ENCODE data around the gene RABGAP1.
A peak's percentile ranks its signal among the peaks of the same experiment; 100 is the strongest.

RABGAP1 gene

DNA sequence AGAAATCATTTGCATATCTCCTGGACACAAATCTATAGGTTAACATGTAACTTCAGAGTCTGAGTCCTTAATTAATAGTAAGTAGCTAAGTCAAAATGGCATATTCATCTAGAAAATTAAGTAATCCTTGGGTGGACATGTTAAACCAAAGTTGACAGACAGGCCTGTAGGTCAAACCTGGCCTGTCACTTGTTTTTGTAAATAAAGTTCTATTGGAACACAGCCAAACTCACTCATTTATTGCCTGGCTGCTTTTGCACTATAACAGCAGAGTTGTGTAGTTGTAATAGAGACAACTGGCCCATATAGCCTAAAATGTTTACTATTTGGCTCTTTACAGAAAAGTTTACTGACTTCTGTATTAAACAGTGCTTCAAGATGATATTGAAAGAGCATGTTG lies 68.1 kb downstream of the RABGAP1 start:
- DNase-seq (ENCODE audit: low read depth): no peak

GRCh38 chr9:123011380-123011779 lies 70.6 kb downstream of the RABGAP1 start:
- DNase-seq (ENCODE audit: low read depth): no peak

- DNase-seq (ENCODE audit: low read depth): no peak
Observed at GRCh38 chr9:123011878-123012528, 71.2 kb downstream of the RABGAP1 start.

- no peak for DNase-seq (ENCODE audit: low read depth)
Observed at GRCh38 chr9:123016631-123017030, 75.8 kb downstream of the RABGAP1 start.

DNA sequence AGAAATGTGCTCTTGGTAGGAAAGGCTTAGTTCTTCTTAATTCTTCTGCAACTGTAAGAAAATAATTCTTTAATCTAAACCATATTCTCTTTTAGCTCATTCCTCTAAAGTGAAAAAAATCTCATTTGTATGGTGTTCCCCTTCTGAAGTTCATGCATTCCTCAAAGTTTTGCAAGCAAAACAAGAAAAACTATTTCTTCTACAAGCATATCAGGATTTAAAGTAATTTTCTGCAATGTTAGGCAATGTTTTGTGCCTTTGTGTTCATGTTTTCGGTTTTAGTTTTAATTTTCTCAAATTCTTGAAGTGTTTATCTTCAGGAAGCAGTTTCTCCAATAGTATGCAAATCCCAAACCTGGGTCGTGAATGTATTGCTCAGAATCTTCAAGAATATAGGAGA lies 80.0 kb downstream of the RABGAP1 start:
- no peak for DNase-seq (ENCODE audit: low read depth)

GRCh38 chr9:123026425-123026824 lies 85.6 kb downstream of the RABGAP1 start:
- DNase-seq (ENCODE audit: low read depth): no peak

GRCh38 chr9:123027517-123027916 lies 86.7 kb downstream of the RABGAP1 start:
- no peak for DNase-seq (ENCODE audit: low read depth)

DNA sequence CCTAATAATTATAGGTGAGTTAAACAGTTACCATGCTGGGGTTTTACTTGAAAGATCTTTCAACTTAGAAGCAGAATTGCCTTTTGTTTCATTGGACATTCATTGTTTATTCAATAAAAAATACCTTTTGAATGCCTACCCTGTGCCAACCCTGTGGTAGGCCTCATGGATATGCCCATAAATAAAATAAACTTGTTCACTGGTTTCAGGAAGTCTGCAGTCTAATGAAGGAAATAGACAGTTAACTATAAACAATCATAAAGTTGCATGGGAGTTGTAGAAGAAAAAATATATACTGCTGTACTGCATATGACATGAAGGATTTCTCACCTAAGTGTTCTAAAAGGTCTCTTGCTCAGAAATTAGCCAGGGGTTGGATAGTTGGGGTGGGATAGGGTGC lies 87.3 kb downstream of the RABGAP1 start:
- DNase-seq (ENCODE audit: low read depth): no peak

GRCh38 chr9:123028973-123029372 lies 88.2 kb downstream of the RABGAP1 start:
- DNase-seq (ENCODE audit: low read depth): no peak

GRCh38 chr9:123031963-123032362 lies 91.1 kb downstream of the RABGAP1 start:
- no peak for DNase-seq (ENCODE audit: low read depth)

DNA sequence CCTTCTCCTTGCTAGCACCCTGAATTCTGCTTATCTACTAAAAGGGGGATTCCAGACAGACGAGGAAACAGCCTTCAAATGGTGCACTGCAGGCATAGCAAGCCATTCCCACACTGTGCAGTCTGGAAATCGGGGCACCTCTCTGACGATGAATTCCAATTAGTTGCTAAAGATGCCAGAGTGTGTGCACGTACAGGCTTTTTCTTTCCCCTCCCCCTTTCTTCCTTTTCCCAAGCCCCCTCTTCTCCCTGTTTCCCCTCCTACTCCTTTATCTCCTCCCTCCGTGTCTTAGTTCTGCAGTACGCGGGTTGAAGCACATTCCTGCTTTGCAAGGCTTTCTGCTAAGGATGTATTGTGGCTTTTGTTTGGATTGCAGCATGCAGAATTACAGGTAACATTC lies 92.5 kb downstream of the RABGAP1 start, which contains the start of gene GPR21:
Gene GPR21, plus strand, starts transcription at position 316 of the 400 bp plus-strand sequence. CDS start 900 bp downstream, outside the sequence.
- no peak for DNase-seq (ENCODE audit: low read depth)

- no peak for DNase-seq (ENCODE audit: low read depth)
Observed at GRCh38 chr9:123033864-123034601, 93.2 kb downstream of the RABGAP1 start.

DNA sequence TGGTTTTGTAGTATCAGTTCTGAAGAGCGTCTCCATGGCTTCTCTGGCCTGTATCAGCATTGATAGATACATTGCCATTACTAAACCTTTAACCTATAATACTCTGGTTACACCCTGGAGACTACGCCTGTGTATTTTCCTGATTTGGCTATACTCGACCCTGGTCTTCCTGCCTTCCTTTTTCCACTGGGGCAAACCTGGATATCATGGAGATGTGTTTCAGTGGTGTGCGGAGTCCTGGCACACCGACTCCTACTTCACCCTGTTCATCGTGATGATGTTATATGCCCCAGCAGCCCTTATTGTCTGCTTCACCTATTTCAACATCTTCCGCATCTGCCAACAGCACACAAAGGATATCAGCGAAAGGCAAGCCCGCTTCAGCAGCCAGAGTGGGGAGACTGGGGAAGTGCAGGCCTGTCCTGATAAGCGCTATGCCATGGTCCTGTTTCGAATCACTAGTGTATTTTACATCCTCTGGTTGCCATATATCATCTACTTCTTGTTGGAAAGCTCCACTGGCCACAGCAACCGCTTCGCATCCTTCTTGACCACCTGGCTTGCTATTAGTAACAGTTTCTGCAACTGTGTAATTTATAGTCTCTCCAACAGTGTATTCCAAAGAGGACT lies 94.2 kb downstream of the RABGAP1 start:
- no peak for DNase-seq (ENCODE audit: low read depth)

DNA sequence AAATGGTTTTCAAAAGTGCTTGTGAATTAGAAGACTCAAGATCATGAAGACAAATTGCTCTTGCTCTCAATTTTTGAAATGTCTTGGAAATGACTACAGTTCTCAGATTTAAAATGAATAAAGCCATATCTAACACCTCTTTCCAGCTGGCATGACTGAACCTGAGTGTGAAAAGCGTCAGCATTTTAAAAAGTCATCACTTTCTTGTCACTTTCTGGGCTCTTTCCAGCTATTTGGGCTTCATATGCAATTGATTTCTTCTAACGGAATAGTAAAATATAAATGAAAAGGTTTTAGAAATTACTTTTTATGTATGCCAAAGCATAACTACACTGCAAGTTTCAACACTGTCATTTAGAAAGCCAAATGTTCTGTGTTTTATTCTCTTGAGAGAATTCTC lies 95.0 kb downstream of the RABGAP1 start:
- DNase-seq (ENCODE audit: low read depth): no peak

DNA sequence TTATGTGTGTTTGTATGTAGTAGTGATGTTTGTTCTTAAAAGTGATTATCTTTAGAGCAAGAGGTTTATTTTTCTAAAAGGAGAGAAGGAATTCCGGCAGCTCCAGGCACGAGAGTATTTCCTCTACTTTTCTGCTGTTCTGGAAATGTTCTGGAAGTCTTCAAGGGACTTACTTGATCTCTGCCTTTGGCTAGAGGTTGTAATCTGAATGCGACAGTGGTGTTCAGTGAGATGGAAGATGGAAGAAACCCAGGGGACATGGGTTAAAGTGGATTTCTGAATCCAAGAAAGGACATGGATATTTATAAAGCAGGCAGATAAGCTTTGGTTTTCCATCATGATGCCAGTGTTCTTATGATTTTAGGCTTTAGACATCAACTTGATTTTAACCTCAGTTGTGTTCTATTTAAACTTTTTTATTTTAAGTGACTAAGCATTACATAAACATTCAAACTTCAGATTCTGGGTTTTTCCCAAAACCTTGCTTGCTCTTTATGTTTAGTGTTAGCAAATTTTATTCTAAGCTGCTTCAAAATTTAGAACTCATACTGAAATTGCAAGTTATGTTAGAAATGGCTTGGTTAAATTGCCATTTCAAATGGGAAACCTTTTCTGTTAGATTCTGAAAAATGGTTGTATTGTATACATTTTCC lies 96.2 kb downstream of the RABGAP1 start:
- no peak for DNase-seq (ENCODE audit: low read depth)

GRCh38 chr9:123039617-123040219 lies 98.9 kb downstream of the RABGAP1 start:
- DNase-seq (ENCODE audit: low read depth): no peak

- DNase-seq (ENCODE audit: low read depth): no peak
Observed at GRCh38 chr9:123040801-123041200, 100.0 kb downstream of the RABGAP1 start.

- no peak for DNase-seq (ENCODE audit: low read depth)
Observed at GRCh38 chr9:123041489-123041888, 100.7 kb downstream of the RABGAP1 start.

- DNase-seq (ENCODE audit: low read depth): no peak
Observed at GRCh38 chr9:123043081-123043939, 102.5 kb downstream of the RABGAP1 start.

DNA sequence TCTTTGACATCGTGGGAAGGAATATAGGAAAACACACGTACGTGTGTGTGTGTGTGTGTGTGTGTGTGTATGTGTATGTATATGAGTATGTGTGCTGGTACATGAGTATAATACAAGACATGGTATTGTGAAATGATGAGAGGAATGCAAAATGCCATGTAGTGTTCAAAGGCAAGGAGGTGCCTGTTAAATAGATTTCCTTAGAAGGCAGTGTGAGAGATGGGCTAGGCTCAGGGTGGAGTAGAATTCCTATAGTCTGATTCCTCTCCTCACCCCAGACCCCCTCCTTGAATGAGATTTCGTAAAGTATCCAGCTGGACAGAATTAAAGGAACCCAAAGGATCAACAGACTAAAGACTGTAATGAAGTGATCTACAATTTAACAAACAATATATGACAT lies 103.8 kb downstream of the RABGAP1 start:
- peak; percentile 40 for DNase-seq (ENCODE audit: low read depth)
